Liver (tissue), 9 donors: ENCODE results near the gene C4orf36. TPM values are rescaled to one million over a fixed set of nuclear protein-coding genes. Genes with fewer than 3 reads are reported as not detected.
A peak's percentile ranks its signal among the peaks of the same experiment; 100 is the strongest.

Experiments used
- DNase-seq: peaks from one replicate; pipeline ENCODE4 v3.0.0-alpha.2; 2017; ENCODE audit warnings: low spot score
- H3K27ac ChIP-seq, 2 donors: one replicate each; pipeline ENCODE4 v1.7.0; 2013; ENCODE audit warnings: inconsistent platforms in 2 of 2, low read length in 2 of 2, control low read depth in 1 of 2, low read depth in 1 of 2, mild to moderate bottlenecking in 1 of 2
- H3K27me3 ChIP-seq, 4 donors: one replicate each; pipeline versions ENCODE4 v1.6.1 to v1.7.0; 2013; ENCODE audit warnings: low read length in 3 of 4, inconsistent platforms in 1 of 4, mild to moderate bottlenecking in 1 of 4, moderate library complexity in 1 of 4; ENCODE audit not compliant: control insufficient read depth in 4 of 4, insufficient read depth in 4 of 4
- H3K36me3 ChIP-seq, 4 donors: one replicate each; pipeline versions ENCODE4 v1.6.1 to v1.7.0; 2013; ENCODE audit warnings: low read length in 3 of 4, mild to moderate bottlenecking in 3 of 4, low read depth in 1 of 4, moderate library complexity in 1 of 4; ENCODE audit not compliant: control insufficient read depth in 4 of 4, insufficient read depth in 3 of 4
- H3K4me1 ChIP-seq, 4 donors: one replicate each; pipeline versions ENCODE4 v1.6.1 to v1.7.0; 2013; ENCODE audit warnings: low read length in 3 of 4, mild to moderate bottlenecking in 3 of 4, moderate library complexity in 1 of 4; ENCODE audit not compliant: control insufficient read depth in 4 of 4, insufficient read depth in 4 of 4
- H3K4me3 ChIP-seq, 3 donors: one replicate each; pipeline versions ENCODE4 v1.6.1 to v1.7.0; 2013; ENCODE audit warnings: low read length in 3 of 3, control low read depth in 1 of 3, low read depth in 1 of 3, mild to moderate bottlenecking in 1 of 3
- H3K9ac ChIP-seq, 2 donors: one replicate each; pipeline ENCODE4 v1.7.0; 2013; ENCODE audit warnings: low read length in 2 of 2, mild to moderate bottlenecking in 2 of 2, moderate library complexity in 2 of 2, control low read depth in 1 of 2, low read depth in 1 of 2
- H3K9me3 ChIP-seq, 4 donors: one replicate each; pipeline versions ENCODE4 v1.6.1 to v1.7.0; 2013; ENCODE audit warnings: low read length in 3 of 4; ENCODE audit not compliant: control insufficient read depth in 4 of 4
- FOXA1 ChIP-seq: IDR thresholded peaks from 2 replicates; pipeline ENCODE4 v1.6.1; 2016; ENCODE audit warnings: antibody characterized with exemption
- HNF4A ChIP-seq, 2 donors: conservative IDR thresholded peaks; 2 replicates each; pipeline ENCODE4 v1.6.1; 2016; ENCODE audit warnings: antibody characterized with exemption in 2 of 2, mild to moderate bottlenecking in 2 of 2
- JUND ChIP-seq, 2 donors: IDR thresholded peaks; 2 replicates each; pipeline ENCODE4 v1.6.1; 2016; ENCODE audit warnings: antibody characterized with exemption in 2 of 2
- RAD21 ChIP-seq, 2 donors: IDR thresholded peaks; 2 replicates each; pipeline ENCODE4 v1.6.1; 2016; ENCODE audit warnings: antibody characterized with exemption in 2 of 2, mild to moderate bottlenecking in 2 of 2
- RXRA ChIP-seq, 2 donors: IDR thresholded peaks; 2 replicates each; pipeline ENCODE4 v1.6.1; 2017 to 2018; ENCODE audit warnings: antibody characterized with exemption in 2 of 2, mild to moderate bottlenecking in 1 of 2
- TAF1 ChIP-seq: conservative IDR thresholded peaks from 2 replicates; pipeline ENCODE4 v1.6.1; 2016; ENCODE audit warnings: antibody characterized with exemption, mild to moderate bottlenecking
- YY1 ChIP-seq: IDR thresholded peaks from 2 replicates; pipeline ENCODE4 v1.6.1; 2016; ENCODE audit warnings: antibody characterized with exemption, mild to moderate bottlenecking
- ZBTB33 ChIP-seq: IDR thresholded peaks from 2 replicates; pipeline ENCODE4 v1.6.1; 2016; ENCODE audit warnings: antibody characterized with exemption
- WGBS: extraction: QIAGEN DNeasy Blood & Tissue Kit; methylation state at CpG from one replicate; pipeline ENCODE4 v1.1.7; 2013; 5-methylcytosine and 5-hydroxymethylcytosine counted together
- polyA plus RNA-seq, 2 donors: library from polyadenylated mRNA; stranded (reverse) in 1 of 2; unstranded in 1 of 2; fragments of 200-250 nt in 1 of 2; fragments of >200 nt in 1 of 2; fragmentation: Nextera tagmentation in 1 of 2; extraction: Ambion mirVana in 1 of 2; gene quantifications; one replicate each; pipeline versions ENCODE4 v1.2.1 to v1.2.3, GENCODE V29; 2013 to 2015
- total RNA-seq, 2 donors: library from RNA; depleted of rRNA; stranded (reverse); fragments of >200 nt; gene quantifications; one replicate each; pipeline ENCODE4 v1.2.3, GENCODE V29; 2014
- TF ChIP-seq, protein P1 (sequence below): IDR thresholded peaks from 2 replicates; pipeline ENCODE4 v1.6.1; 2016; ENCODE audit warnings: antibody characterized with exemption, mild to moderate bottlenecking
- TF ChIP-seq, protein P2 (sequence below): fragments of 150-350 bp; IDR thresholded peaks from 2 replicates; pipeline ENCODE4 v1.5.1; 2017; ENCODE audit warnings: improper control_type of control experiment, low read depth, low read length; ENCODE audit not compliant: missing input control
- donor health status: healthy.
- donor health status: healthy.
- donor health status: healthy.
- donor health status: healthy.
- donor health status: healthy.

C4orf36 gene
- total and polyA plus RNA-seq, 4 donors = 0.09 TPM; not detected in 3

DNA sequence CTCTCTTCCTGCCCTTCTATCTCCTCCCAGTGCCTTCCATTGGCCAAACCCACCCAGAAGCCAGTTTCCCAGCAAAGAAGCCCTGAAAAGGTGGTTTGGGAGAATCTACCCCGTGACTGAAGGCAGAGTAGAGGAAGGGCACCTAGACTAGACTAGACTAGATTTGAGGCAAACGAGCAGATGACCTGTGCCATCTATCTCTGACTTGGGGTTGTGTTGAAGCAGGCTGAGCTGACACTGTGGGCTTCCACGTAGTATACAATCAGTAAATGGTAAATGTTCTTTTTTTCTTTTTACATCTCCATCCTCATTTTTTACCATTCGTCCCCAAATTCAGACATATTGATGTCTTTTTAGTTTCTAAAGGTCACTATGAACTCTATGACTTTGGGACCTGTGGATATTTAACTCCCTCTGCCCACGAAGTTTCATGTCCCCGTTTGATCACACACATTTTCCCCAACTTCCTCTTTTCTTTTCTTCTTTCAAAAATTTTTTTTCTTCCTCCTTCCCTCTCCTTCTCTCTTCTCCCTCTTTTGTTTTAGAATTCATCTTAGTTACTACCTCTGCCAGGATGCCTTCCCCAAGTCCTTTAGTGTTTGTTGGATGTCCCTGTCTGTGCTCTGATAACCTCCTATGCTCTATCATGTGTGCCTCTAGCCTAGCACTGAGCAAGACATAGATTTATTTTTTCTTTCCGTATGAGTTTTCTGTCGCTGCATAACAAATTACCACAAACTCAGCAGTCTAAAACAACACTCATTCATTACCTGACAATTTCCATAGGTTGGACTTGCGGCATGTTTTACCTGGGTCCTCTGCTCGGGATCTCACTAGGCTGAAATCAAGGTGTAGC, 36.4 kb upstream of the C4orf36 start:
- WGBS = 90% methylated on average over 10 of the region's 10 CpGs
- Histone ChIP-seq H3K4me3 (no peak overlapping the region), H3K4me1 (peaks cover 0 to 3% (median under 1%) of the 10 kb centered on the region in 4 donors), H3K36me3 (no peaks in the 10 kb centered on the region), H3K9ac (no peak overlapping the region), H3K27ac (no peak overlapping the region), H3K27me3 (no peaks in the 10 kb centered on the region), H3K9me3 (no peaks in the 10 kb centered on the region)
- no peak for DNase-seq
- TF ChIP-seq RXRA (IDR thresholded peaks at IDR 0.05) = no peak

- no peak overlapping the region for H3K9ac ChIP-seq
- H3K9me3 ChIP-seq = no peaks in the 10 kb centered on the region
- no peak overlapping the region for H3K4me3 ChIP-seq
- no peak overlapping the region for H3K27ac ChIP-seq
- TF ChIP-seq RXRA (IDR thresholded peaks at IDR 0.05) (peak in 1 of 2 donors; percentile 17), TAF1 (no peak), JUND (IDR thresholded peaks at IDR 0.05) (peak in 1 of 2 donors; percentile 51), ZBTB33 (no peak), HNF4A (conservative IDR thresholded peaks at IDR 0.05) (peak in 1 of 2 donors; percentile 41), RAD21 (IDR thresholded peaks at IDR 0.05) (peak in 1 of 2 donors; percentile 24), YY1 (peak; percentile 67), FOXA1 (no peak)
- TF ChIP-seq, protein P1, sequence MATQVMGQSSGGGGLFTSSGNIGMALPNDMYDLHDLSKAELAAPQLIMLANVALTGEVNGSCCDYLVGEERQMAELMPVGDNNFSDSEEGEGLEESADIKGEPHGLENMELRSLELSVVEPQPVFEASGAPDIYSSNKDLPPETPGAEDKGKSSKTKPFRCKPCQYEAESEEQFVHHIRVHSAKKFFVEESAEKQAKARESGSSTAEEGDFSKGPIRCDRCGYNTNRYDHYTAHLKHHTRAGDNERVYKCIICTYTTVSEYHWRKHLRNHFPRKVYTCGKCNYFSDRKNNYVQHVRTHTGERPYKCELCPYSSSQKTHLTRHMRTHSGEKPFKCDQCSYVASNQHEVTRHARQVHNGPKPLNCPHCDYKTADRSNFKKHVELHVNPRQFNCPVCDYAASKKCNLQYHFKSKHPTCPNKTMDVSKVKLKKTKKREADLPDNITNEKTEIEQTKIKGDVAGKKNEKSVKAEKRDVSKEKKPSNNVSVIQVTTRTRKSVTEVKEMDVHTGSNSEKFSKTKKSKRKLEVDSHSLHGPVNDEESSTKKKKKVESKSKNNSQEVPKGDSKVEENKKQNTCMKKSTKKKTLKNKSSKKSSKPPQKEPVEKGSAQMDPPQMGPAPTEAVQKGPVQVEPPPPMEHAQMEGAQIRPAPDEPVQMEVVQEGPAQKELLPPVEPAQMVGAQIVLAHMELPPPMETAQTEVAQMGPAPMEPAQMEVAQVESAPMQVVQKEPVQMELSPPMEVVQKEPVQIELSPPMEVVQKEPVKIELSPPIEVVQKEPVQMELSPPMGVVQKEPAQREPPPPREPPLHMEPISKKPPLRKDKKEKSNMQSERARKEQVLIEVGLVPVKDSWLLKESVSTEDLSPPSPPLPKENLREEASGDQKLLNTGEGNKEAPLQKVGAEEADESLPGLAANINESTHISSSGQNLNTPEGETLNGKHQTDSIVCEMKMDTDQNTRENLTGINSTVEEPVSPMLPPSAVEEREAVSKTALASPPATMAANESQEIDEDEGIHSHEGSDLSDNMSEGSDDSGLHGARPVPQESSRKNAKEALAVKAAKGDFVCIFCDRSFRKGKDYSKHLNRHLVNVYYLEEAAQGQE = no peak
- TF ChIP-seq, protein P2, sequence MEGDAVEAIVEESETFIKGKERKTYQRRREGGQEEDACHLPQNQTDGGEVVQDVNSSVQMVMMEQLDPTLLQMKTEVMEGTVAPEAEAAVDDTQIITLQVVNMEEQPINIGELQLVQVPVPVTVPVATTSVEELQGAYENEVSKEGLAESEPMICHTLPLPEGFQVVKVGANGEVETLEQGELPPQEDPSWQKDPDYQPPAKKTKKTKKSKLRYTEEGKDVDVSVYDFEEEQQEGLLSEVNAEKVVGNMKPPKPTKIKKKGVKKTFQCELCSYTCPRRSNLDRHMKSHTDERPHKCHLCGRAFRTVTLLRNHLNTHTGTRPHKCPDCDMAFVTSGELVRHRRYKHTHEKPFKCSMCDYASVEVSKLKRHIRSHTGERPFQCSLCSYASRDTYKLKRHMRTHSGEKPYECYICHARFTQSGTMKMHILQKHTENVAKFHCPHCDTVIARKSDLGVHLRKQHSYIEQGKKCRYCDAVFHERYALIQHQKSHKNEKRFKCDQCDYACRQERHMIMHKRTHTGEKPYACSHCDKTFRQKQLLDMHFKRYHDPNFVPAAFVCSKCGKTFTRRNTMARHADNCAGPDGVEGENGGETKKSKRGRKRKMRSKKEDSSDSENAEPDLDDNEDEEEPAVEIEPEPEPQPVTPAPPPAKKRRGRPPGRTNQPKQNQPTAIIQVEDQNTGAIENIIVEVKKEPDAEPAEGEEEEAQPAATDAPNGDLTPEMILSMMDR = no peak
- WGBS = 24% methylated on average over 2 of the region's 2 CpGs
- H3K36me3 ChIP-seq = no peaks in the 10 kb centered on the region
- no peak for DNase-seq
- H3K27me3 ChIP-seq = no peaks in the 10 kb centered on the region
- H3K4me1 ChIP-seq = peaks cover 0 to 3% (median 0%) of the 10 kb centered on the region in 4 donors
Observed at GRCh38 chr4:86927843-86928395, 35.7 kb upstream of the C4orf36 start.
